GM11168 (cell line): ENCODE measurements around the gene CYP4B1.
"Not testable (repeated sequence)": the region's sequence is repeated elsewhere in the genome, so short reads cannot be mapped to it uniquely, and the experiment has no call there.

Source experiments
- in situ Hi-C: fragments of 300-500 bp; cut with MboI; formaldehyde crosslinking; loops from one replicate; pipeline ENCODE4 v1.12.0; 2022; ENCODE audit warnings: low sequenced_read_pairs; ENCODE audit not compliant: unreplicated experiment

Gene CYP4B1

GRCh38 chr1:46798810-46799209, at the start of gene CYP4B1:
Gene CYP4B1 (plus strand): TSS chr1:46799046. CDS start chr1:46799082, 36 bp downstream.
- in situ Hi-C loops: no loop called here

- in situ Hi-C loops: no loop called here
Measured at GRCh38 chr1:46749404-46749803, 49.4 kb upstream of the CYP4B1 start.

- in situ Hi-C loops: no loop called here
Measured at GRCh38 chr1:46749921-46750404, 48.9 kb upstream of the CYP4B1 start.

- in situ Hi-C loops: no loop called here
Measured at GRCh38 chr1:46753985-46754384, 44.9 kb upstream of the CYP4B1 start.

- in situ Hi-C loops: not testable (repeated sequence)
Measured at GRCh38 chr1:46754707-46755106, 44.1 kb upstream of the CYP4B1 start.

GRCh38 chr1:46755121-46755520, 43.7 kb upstream of the CYP4B1 start:
- in situ Hi-C loops: no loop called here

- in situ Hi-C loops: no loop called here
Measured at GRCh38 chr1:46757247-46757955, 41.4 kb upstream of the CYP4B1 start.

- in situ Hi-C loops: no loop called here
Measured at GRCh38 chr1:46757956-46758528, 40.8 kb upstream of the CYP4B1 start.

- in situ Hi-C loops: no loop called here
Measured at GRCh38 chr1:46760558-46761166, 38.2 kb upstream of the CYP4B1 start.

GRCh38 chr1:46761740-46762139, 37.1 kb upstream of the CYP4B1 start:
- in situ Hi-C loops: no loop called here

GRCh38 chr1:46764402-46764801, 34.4 kb upstream of the CYP4B1 start:
- in situ Hi-C loops: no loop called here

GRCh38 chr1:46767649-46768282, 31.1 kb upstream of the CYP4B1 start:
- in situ Hi-C loops: no loop called here

GRCh38 chr1:46768445-46768844, 30.4 kb upstream of the CYP4B1 start:
- in situ Hi-C loops: no loop called here

GRCh38 chr1:46769028-46769740, 29.7 kb upstream of the CYP4B1 start:
- in situ Hi-C loops: no loop called here

GRCh38 chr1:46770541-46770940, 28.3 kb upstream of the CYP4B1 start:
- in situ Hi-C loops: no loop called here

GRCh38 chr1:46772571-46772970, 26.3 kb upstream of the CYP4B1 start:
- in situ Hi-C loops: no loop called here

- in situ Hi-C loops: no loop called here
Measured at GRCh38 chr1:46774297-46774696, 24.5 kb upstream of the CYP4B1 start.

- in situ Hi-C loops: not testable (repeated sequence)
Measured at GRCh38 chr1:46778456-46778855, 20.4 kb upstream of the CYP4B1 start.

- in situ Hi-C loops: no loop called here
Measured at GRCh38 chr1:46784666-46785065, 14.2 kb upstream of the CYP4B1 start.

- in situ Hi-C loops: not testable (repeated sequence)
Measured at GRCh38 chr1:46788634-46789033, 10.2 kb upstream of the CYP4B1 start.
